ENCODE measurements around the gene POLR1B.
"Not testable (repeated sequence)": the region's sequence is repeated elsewhere in the genome, so short reads cannot be mapped to it uniquely, and the experiment has no call there.

POLR1B gene, protein sequence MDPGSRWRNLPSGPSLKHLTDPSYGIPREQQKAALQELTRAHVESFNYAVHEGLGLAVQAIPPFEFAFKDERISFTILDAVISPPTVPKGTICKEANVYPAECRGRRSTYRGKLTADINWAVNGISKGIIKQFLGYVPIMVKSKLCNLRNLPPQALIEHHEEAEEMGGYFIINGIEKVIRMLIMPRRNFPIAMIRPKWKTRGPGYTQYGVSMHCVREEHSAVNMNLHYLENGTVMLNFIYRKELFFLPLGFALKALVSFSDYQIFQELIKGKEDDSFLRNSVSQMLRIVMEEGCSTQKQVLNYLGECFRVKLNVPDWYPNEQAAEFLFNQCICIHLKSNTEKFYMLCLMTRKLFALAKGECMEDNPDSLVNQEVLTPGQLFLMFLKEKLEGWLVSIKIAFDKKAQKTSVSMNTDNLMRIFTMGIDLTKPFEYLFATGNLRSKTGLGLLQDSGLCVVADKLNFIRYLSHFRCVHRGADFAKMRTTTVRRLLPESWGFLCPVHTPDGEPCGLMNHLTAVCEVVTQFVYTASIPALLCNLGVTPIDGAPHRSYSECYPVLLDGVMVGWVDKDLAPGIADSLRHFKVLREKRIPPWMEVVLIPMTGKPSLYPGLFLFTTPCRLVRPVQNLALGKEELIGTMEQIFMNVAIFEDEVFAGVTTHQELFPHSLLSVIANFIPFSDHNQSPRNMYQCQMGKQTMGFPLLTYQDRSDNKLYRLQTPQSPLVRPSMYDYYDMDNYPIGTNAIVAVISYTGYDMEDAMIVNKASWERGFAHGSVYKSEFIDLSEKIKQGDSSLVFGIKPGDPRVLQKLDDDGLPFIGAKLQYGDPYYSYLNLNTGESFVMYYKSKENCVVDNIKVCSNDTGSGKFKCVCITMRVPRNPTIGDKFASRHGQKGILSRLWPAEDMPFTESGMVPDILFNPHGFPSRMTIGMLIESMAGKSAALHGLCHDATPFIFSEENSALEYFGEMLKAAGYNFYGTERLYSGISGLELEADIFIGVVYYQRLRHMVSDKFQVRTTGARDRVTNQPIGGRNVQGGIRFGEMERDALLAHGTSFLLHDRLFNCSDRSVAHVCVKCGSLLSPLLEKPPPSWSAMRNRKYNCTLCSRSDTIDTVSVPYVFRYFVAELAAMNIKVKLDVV

GRCh38 chr2:112542123-112542983 is at the start of gene POLR1B:
Gene POLR1B, plus strand, starts transcription at chr2:112542465. Its CDS starts 30 bp downstream, at chr2:112542495.
- peak; percentile 89 for DNase-seq (ENCODE audit: low read depth)

- DNase-seq (ENCODE audit: low read depth), result peak; percentile 23
These were observed 49.2 kb upstream of the POLR1B start for GRCh38 chr2:112493048-112493447.

DNA sequence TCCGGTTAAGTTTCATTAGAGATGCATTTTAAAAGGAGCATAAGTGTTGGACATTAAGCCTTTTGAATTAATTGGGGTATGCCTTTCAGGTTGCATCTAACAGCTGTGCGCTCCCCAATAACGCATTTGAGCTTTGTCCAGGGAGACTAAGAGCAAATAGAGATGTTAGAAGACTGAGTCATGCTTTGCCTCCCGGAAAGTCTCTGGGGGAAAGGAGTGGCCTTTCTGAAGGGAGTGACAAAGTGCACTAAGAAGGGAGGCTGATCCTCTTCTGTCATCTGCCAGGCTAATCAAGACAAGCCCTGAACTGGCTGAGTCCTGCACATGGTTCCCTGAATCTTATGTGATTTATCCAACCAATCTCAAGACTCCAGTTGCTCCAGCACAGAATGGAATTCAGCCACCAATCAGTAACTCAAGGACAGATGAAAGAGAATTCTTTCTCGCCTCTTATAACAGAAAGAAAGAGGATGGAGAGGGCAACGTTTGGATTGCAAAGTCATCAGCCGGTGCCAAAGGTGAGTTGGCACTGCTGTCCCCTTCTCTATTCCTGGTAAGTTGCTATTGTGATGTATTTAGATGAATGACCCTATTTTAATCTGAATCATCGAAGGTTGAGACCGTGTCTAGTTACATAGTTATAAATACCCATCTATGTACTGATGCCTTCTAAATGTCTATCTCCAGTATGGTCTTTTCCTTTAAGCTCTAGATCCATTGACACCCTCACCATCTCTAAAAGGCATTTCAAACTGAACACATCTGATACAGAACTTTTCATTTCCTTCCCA is 48.2 kb upstream of the POLR1B start:
- peak; percentile 74 for DNase-seq (ENCODE audit: low read depth)

GRCh38 chr2:112494828-112495227 is 47.4 kb upstream of the POLR1B start:
- no peak for DNase-seq (ENCODE audit: low read depth)

GRCh38 chr2:112495878-112496277 is 46.4 kb upstream of the POLR1B start:
- not testable (repeated sequence) for DNase-seq (ENCODE audit: low read depth)

- DNase-seq (ENCODE audit: low read depth), result peak; percentile 52
These were observed 41.3 kb upstream of the POLR1B start for GRCh38 chr2:112500850-112501484.

- not testable (repeated sequence) for DNase-seq (ENCODE audit: low read depth)
These were observed 32.8 kb upstream of the POLR1B start for GRCh38 chr2:112509239-112509998.

GRCh38 chr2:112516801-112517200 is 25.5 kb upstream of the POLR1B start:
- no peak for DNase-seq (ENCODE audit: low read depth)

DNA sequence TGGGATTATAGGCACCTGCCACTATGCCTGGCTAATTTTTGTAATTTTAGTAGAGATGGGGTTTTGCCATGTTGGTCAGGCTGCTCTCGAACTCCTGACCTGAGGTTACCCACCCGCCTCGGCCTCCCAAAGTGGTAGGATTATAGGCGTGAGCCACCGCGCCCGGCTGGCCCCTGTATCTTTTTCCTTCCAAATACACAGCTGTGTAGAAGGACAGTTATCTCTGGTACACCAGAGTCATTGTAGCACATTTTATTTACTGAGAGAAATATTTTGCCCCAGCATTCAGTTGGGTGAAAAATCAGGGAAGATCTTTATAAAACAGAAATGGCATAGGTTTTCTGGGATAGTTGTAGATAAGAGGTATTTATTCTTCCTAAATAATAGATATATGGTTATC is 23.5 kb upstream of the POLR1B start:
- DNase-seq (ENCODE audit: low read depth), result no peak

DNA sequence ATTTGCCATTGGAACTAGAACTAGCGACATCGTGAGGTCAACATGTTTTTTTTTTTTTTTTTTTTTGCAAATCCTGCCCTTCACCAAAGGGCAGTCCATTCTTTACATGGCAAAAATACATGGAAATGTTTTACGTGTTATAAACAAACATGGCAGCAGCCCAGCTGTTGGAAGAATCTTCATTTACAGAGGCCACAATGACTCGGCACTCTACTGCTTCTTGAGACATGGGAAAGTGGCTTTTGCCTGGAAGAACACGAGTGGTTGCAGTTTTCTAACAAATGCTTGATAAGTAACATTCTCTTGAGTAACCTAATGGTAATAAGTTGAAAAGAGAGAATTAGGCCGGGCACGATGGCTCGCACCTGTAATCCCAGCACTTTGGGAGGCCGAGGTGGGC is 22.8 kb upstream of the POLR1B start:
- DNase-seq (ENCODE audit: low read depth), result no peak

GRCh38 chr2:112520234-112520783 is 22.0 kb upstream of the POLR1B start:
- DNase-seq (ENCODE audit: low read depth), result no peak

DNA sequence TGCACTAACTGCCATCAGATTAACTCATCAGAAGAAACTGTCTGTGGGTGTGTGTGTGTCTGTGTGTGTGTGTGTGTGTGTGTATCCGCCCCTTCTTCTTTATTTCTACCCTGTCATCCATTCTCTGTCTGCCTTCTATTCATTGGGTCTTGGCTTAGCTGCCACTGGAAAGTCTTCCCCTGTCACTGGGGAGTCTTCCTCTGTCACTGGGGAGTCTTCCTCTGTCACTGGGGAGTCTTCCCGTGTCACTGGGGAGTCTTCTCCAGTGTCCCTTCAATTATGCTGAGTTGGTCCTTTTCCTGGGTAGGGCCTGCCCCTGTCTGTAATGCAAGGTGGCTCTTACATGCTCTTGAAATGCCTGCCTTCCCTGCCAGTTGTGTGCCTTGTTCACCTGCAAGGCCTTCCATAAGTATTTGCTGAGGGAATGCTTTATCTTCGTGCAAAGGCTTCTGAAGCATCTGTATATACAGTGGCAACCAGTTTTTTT is 18.9 kb upstream of the POLR1B start:
- DNase-seq (ENCODE audit: low read depth), result no peak

DNA sequence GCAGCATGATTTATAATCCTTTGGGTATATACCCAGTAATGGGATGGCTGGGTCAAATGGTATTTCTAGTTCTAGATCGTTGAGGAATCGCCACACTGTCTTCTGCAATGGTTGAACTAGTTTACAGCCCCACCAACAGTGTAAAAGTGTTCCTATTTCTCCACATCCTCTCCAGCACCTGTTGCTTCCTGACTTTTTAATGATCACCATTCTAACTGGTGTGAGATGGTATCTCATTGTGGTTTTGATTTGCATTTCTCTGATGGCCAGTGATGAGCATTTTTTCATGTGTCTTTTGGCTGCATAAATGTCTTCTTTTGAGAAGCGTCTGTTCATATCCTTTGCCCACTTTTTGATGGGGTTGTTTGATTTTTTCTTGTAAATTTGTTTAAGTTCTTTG is 18.0 kb upstream of the POLR1B start:
- not testable (repeated sequence) for DNase-seq (ENCODE audit: low read depth)

GRCh38 chr2:112528541-112528940 is 13.7 kb upstream of the POLR1B start:
- DNase-seq (ENCODE audit: low read depth), result no peak

GRCh38 chr2:112529757-112530156 is 12.5 kb upstream of the POLR1B start:
- no peak for DNase-seq (ENCODE audit: low read depth)

DNA sequence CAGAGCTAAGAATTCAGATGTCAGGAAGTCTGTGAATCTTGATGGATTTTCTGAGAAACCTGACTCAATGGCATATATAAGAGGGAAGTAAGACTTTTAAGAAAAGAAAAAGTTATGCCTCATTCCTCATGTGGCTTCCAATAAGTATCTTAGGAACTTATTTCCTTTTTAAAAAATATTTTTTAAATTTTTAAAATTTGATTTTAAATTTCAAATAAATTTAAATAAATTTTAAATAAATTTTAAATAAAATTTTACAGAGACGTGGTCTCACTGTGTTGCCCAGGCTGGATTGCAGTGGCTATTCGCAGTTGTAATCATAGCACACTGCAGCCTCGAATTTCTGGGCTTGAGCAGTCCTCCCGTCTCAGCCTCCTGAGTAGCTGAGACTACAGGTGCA is 11.5 kb upstream of the POLR1B start:
- no peak for DNase-seq (ENCODE audit: low read depth)

DNA sequence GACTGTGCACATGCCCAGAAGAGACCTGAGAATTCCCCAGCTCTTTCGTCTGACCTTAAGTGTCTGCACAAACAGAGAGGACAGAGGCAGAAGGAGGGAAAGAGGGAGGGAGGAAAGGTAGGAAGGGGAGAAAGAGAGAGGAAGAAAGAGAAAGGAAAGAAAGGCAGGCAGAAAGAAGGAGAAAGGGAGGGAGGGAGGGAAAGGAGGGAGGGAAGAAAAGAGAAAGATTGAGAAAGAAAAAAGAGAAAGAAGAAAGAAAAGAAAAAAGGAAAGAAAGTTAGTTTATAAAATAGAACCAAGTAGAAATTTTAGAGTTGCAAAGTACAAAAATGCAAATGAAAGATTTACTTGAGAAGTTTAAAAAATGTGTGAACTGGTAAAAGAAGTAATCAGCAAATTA is 7.4 kb upstream of the POLR1B start:
- DNase-seq (ENCODE audit: low read depth), result no peak

GRCh38 chr2:112536665-112537064 is 5.6 kb upstream of the POLR1B start:
- not testable (repeated sequence) for DNase-seq (ENCODE audit: low read depth)

DNA sequence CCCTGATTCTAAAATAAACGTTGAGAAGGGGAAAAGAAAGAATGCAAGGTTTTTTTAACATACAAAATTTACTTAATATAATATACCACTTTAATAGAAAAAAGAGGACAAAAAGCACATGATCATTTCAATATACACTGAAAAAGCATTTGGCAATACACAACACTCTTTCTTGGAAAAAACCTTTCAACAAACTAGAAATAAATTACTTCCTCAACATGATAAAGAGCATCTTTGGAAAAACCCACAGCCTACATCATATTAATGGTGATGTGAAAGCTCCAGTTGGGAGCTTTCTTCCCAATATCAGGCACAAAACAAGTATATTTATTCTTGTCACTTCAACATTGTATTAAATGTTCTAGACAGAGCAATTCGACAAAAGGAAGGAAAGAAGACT is 3.0 kb upstream of the POLR1B start:
- no peak for DNase-seq (ENCODE audit: low read depth)

Data from ELR (cell line).